ENCODE data around the gene C13orf46.

The C13orf46 gene

GRCh38 chr13:113936166-113936965, 37.5 kb downstream of the C13orf46 start:
- H3K27me3 ChIP-seq (ENCODE audit: insufficient read depth, poor library complexity, severe bottlenecking): peaks cover 37% of the 10 kb centered on the region
- no peak overlapping the region for H3K4me3 ChIP-seq (replicated peaks; ENCODE audit: insufficient read depth, low read length)
- TF ChIP-seq GABPA (IDR thresholded peaks at IDR 0.05; ENCODE audit: low read depth) (no peak), SPI1 (IDR thresholded peaks at IDR 0.05; ENCODE audit: borderline replicate concordance, low read depth) (no peak), POLR2AphosphoS5 (IDR thresholded peaks at IDR 0.05; ENCODE audit: low read depth) (no peak), REST (IDR thresholded peaks at IDR 0.05; ENCODE audit: insufficient replicate concordance, low read depth) (no peak), CTCF (IDR thresholded peaks at IDR 0.05; ENCODE audit: insufficient read depth, low read length) (no peak)
- DNase-seq (ENCODE audit: low read depth in 1 of 2, low spot score in 1 of 2): no peak
- no peak overlapping the region for H3K27ac ChIP-seq (replicated peaks)

GRCh38 chr13:113935001-113935844, 38.7 kb downstream of the C13orf46 start:
- DNase-seq (ENCODE audit: low read depth in 1 of 2, low spot score in 1 of 2): no peak
- Histone ChIP-seq H3K27me3 (ENCODE audit: insufficient read depth, poor library complexity, severe bottlenecking) (peaks cover 37% of the 10 kb centered on the region), H3K4me3 (replicated peaks; ENCODE audit: insufficient read depth, low read length) (no peak overlapping the region), H3K27ac (replicated peaks) (no peak overlapping the region)
- TF ChIP-seq CTCF (IDR thresholded peaks at IDR 0.05; ENCODE audit: insufficient read depth, low read length): no peak
- no peak for TF ChIP-seq GABPA (IDR thresholded peaks at IDR 0.05; ENCODE audit: low read depth)
- TF ChIP-seq SPI1 (IDR thresholded peaks at IDR 0.05; ENCODE audit: borderline replicate concordance, low read depth): no peak
- no peak for TF ChIP-seq POLR2AphosphoS5 (IDR thresholded peaks at IDR 0.05; ENCODE audit: low read depth)
- no peak for TF ChIP-seq REST (IDR thresholded peaks at IDR 0.05; ENCODE audit: insufficient replicate concordance, low read depth)

GRCh38 chr13:113934576-113934975, 39.3 kb downstream of the C13orf46 start:
- peaks cover 37% of the 10 kb centered on the region for H3K27me3 ChIP-seq (ENCODE audit: insufficient read depth, poor library complexity, severe bottlenecking)
- H3K4me3 ChIP-seq (replicated peaks; ENCODE audit: insufficient read depth, low read length): no peak overlapping the region
- no peak for TF ChIP-seq CTCF (IDR thresholded peaks at IDR 0.05; ENCODE audit: insufficient read depth, low read length)
- no peak for TF ChIP-seq SPI1 (IDR thresholded peaks at IDR 0.05; ENCODE audit: borderline replicate concordance, low read depth)
- no peak for TF ChIP-seq GABPA (IDR thresholded peaks at IDR 0.05; ENCODE audit: low read depth)
- TF ChIP-seq POLR2AphosphoS5 (IDR thresholded peaks at IDR 0.05; ENCODE audit: low read depth): no peak
- no peak for TF ChIP-seq REST (IDR thresholded peaks at IDR 0.05; ENCODE audit: insufficient replicate concordance, low read depth)
- no peak overlapping the region for H3K27ac ChIP-seq (replicated peaks)
- DNase-seq (ENCODE audit: low read depth in 1 of 2, low spot score in 1 of 2): no peak

Data from HL-60 (cell line).